ENCODE data around the gene SLC2A5. TPM values are rescaled to one million over a fixed set of nuclear protein-coding genes. Genes with fewer than 3 reads are reported as not detected.
"Not testable (repeated sequence)": the region's sequence is repeated elsewhere in the genome, so short reads cannot be mapped to it uniquely, and the experiment has no call there.

The SLC2A5 gene
- polyA plus RNA-seq, 3 donors, result 0.75 to 1.3 (median 0.81) TPM

DNA sequence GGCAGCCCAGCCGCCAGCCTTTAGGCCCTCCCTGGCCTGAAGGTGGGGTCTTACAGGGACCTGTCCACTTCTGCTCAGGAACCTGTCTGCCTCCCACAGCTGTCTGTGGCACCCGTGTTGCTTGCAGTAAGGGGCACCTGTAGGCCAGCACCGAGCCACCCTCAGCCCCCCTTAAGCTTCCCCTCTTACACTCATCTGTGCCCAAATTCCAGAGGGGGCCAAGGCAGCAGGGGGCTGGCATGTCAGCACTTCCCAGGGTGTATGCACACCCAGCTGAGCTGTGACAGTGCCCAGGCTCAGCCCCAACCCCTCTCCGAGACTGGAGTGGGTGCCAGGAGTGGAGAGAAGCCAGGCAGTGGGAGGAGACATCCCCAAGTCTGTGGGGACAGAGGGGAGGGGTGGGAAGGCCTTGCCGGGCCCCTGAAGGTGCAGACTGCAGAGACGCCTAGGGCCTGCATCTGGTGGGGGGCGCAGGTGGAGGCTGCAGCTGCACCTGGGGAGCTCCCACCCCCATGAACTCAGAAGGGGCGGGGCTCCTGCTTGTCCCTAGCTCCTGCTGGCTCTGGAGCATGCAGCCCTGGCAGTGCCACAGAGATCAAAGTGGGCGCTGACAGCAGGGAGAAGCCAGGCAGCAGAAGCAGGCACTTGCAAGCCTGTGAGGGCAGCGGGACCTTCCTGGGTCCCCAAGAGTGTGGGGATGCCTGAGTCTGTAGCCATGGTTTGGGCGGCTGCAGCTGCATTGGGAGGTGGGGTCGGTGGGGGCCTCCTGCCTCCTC lies 37.8 kb downstream of the SLC2A5 start:
- TF ChIP-seq, protein P1, sequence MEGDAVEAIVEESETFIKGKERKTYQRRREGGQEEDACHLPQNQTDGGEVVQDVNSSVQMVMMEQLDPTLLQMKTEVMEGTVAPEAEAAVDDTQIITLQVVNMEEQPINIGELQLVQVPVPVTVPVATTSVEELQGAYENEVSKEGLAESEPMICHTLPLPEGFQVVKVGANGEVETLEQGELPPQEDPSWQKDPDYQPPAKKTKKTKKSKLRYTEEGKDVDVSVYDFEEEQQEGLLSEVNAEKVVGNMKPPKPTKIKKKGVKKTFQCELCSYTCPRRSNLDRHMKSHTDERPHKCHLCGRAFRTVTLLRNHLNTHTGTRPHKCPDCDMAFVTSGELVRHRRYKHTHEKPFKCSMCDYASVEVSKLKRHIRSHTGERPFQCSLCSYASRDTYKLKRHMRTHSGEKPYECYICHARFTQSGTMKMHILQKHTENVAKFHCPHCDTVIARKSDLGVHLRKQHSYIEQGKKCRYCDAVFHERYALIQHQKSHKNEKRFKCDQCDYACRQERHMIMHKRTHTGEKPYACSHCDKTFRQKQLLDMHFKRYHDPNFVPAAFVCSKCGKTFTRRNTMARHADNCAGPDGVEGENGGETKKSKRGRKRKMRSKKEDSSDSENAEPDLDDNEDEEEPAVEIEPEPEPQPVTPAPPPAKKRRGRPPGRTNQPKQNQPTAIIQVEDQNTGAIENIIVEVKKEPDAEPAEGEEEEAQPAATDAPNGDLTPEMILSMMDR (IDR thresholded peaks at IDR 0.05), result no peak
- H3K27me3 ChIP-seq (ENCODE audit: control insufficient read depth in 2 of 2, insufficient read depth in 2 of 2, low read length in 2 of 2), result no peaks in the 10 kb centered on the region
- no peak for DNase-seq
- 98% methylated on average over 11 of the region's 12 CpGs for whole genome bisulfite sequencing (ENCODE audit: insufficient coverage)
- H3K27ac ChIP-seq (ENCODE audit: low read depth in 1 of 2, low read length in 2 of 2), result no peak overlapping the region
- no peak overlapping the region for H3K4me2 ChIP-seq (replicated peaks; ENCODE audit: extremely low read depth, low read length, poor library complexity, severe bottlenecking)
- H3K36me3 Mint-ChIP-seq, result peaks cover 7 to 12% of the 10 kb centered on the region in 2 donors
- H3K36me3 ChIP-seq (replicated peaks in 1 of 2; ENCODE audit: control insufficient read depth in 1 of 2, insufficient read depth in 2 of 2, low read length in 2 of 2), result no peaks in the 10 kb centered on the region
- H3K4me3 Mint-ChIP-seq, result no peak overlapping the region
- H3K79me2 ChIP-seq (ENCODE audit: insufficient read depth, low read length), result no peaks in the 10 kb centered on the region
- no peak overlapping the region for H3K4me3 ChIP-seq (replicated peaks in 1 of 3; ENCODE audit: low read depth in 2 of 3, low read length in 3 of 3)
- H4K20me1 ChIP-seq (ENCODE audit: insufficient read depth, low read length), result no peaks in the 10 kb centered on the region
- no peak overlapping the region for H3K27ac Mint-ChIP-seq
- H3K27me3 Mint-ChIP-seq (ENCODE audit: low read depth in 3 of 3), result peaks cover 2 to 5% (median 3%) of the 10 kb centered on the region in 3 donors
- H3K9me3 Mint-ChIP-seq, result peaks cover 23 to 53% (median 36%) of the 10 kb centered on the region in 7 donors
- H3K9ac ChIP-seq (ENCODE audit: insufficient read depth, low read length, poor library complexity, severe bottlenecking), result no peak overlapping the region
- intact Hi-C loops (cut with micrococcal nuclease), result no loop called here
- no peaks in the 10 kb centered on the region for H3K4me1 ChIP-seq (ENCODE audit: control insufficient read depth in 1 of 2, insufficient read depth in 2 of 2, low read length in 2 of 2)
- peaks cover 30 to 44% of the 10 kb centered on the region in 2 donors for H3K9me3 ChIP-seq (replicated peaks in 1 of 2; ENCODE audit: control insufficient read depth in 1 of 2, insufficient read depth in 1 of 2, low read length in 2 of 2)
- H2AFZ ChIP-seq (ENCODE audit: insufficient read depth, low read depth, low read length, poor library complexity, severe bottlenecking), result no peak overlapping the region
- no peaks in the 10 kb centered on the region for H3K4me1 Mint-ChIP-seq

DNA sequence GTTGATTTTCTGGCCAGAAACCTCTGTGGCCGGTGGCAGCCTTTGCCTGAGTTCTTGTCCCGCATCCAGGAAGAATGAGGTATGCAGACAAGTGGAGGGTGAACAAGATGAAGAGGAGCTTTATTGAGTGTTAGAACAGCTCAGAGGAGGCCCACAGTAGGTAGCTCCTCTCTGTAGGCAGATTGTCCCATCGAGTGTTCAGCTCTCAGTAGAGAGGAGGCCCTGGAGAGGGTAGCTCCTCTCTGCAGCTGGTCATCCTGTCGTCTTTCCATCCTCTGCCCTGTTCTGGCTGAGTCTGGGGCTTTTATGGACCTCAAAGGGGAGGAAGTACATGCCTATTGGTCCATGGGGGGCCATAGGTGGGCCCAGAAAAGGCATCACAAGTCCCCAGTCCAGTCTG lies 38.4 kb downstream of the SLC2A5 start:
- H2AFZ ChIP-seq (ENCODE audit: insufficient read depth, low read depth, low read length, poor library complexity, severe bottlenecking); H3K27me3 Mint-ChIP-seq (ENCODE audit: low read depth in 3 of 3); H3K36me3 ChIP-seq (replicated peaks in 1 of 2; ENCODE audit: control insufficient read depth in 1 of 2, insufficient read depth in 2 of 2, low read length in 2 of 2); DNase-seq; H3K27ac Mint-ChIP-seq; H3K4me3 ChIP-seq (replicated peaks in 1 of 3; ENCODE audit: low read depth in 2 of 3, low read length in 3 of 3); H3K4me2 ChIP-seq (replicated peaks; ENCODE audit: extremely low read depth, low read length, poor library complexity, severe bottlenecking); H3K4me1 ChIP-seq (ENCODE audit: control insufficient read depth in 1 of 2, insufficient read depth in 2 of 2, low read length in 2 of 2); H3K4me3 Mint-ChIP-seq; intact Hi-C loops (cut with micrococcal nuclease); H3K79me2 ChIP-seq (ENCODE audit: insufficient read depth, low read length); H3K4me1 Mint-ChIP-seq; H3K27ac ChIP-seq (ENCODE audit: low read depth in 1 of 2, low read length in 2 of 2); H3K27me3 ChIP-seq (ENCODE audit: control insufficient read depth in 2 of 2, insufficient read depth in 2 of 2, low read length in 2 of 2); H4K20me1 ChIP-seq (ENCODE audit: insufficient read depth, low read length); H3K9ac ChIP-seq (ENCODE audit: insufficient read depth, low read length, poor library complexity, severe bottlenecking): not testable (repeated sequence)
- WGBS (ENCODE audit: insufficient coverage), result 79% methylated on average over 3 of the region's 4 CpGs
- Mint-ChIP-seq H3K9me3 (peaks cover 23 to 51% (median 36%) of the 10 kb centered on the region in 7 donors), H3K36me3 (peaks cover 7 to 10% of the 10 kb centered on the region in 2 donors)
- H3K9me3 ChIP-seq (replicated peaks in 1 of 2; ENCODE audit: control insufficient read depth in 1 of 2, insufficient read depth in 1 of 2, low read length in 2 of 2), result peaks cover 30 to 42% of the 10 kb centered on the region in 2 donors
